Measurements from ENCODE around the gene ANKRD55.

- TF ChIP-seq, protein P1, sequence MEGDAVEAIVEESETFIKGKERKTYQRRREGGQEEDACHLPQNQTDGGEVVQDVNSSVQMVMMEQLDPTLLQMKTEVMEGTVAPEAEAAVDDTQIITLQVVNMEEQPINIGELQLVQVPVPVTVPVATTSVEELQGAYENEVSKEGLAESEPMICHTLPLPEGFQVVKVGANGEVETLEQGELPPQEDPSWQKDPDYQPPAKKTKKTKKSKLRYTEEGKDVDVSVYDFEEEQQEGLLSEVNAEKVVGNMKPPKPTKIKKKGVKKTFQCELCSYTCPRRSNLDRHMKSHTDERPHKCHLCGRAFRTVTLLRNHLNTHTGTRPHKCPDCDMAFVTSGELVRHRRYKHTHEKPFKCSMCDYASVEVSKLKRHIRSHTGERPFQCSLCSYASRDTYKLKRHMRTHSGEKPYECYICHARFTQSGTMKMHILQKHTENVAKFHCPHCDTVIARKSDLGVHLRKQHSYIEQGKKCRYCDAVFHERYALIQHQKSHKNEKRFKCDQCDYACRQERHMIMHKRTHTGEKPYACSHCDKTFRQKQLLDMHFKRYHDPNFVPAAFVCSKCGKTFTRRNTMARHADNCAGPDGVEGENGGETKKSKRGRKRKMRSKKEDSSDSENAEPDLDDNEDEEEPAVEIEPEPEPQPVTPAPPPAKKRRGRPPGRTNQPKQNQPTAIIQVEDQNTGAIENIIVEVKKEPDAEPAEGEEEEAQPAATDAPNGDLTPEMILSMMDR (conservative IDR thresholded peaks at IDR 0.05 in 1 of 2, IDR thresholded peaks at IDR 0.05 in 1 of 2; ENCODE audit: low read depth in 1 of 2, low read length in 2 of 2): no peak
- TF ChIP-seq EZH2 (IDR thresholded peaks at IDR 0.05; ENCODE audit: low read length, missing control alignments): no peak
Measured at GRCh38 chr5:56129288-56129687, 103.8 kb downstream of the ANKRD55 start.

Data from fibroblast of lung (primary cell).